Ammon's horn (tissue), 1 donor: Measurements from ENCODE around the gene OSBPL5.

Experiments used
- DNase-seq: peaks from one replicate; pipeline ENCODE4 v3.0.0-alpha.2; 2016; ENCODE audit warnings: low spot score

Gene OSBPL5

GRCh38 chr11:3165152-3165705 is at the start of gene OSBPL5:
Gene OSBPL5 (minus strand): TSS chr11:3165310. CDS start chr11:3129148, 36,162 bp downstream.
- DNase-seq = peak; percentile 80

GRCh38 chr11:3214420-3214699 is 49.2 kb upstream of the OSBPL5 start:
- DNase-seq = no peak

GRCh38 chr11:3213659-3214419 is 48.7 kb upstream of the OSBPL5 start:
- no peak for DNase-seq

DNA sequence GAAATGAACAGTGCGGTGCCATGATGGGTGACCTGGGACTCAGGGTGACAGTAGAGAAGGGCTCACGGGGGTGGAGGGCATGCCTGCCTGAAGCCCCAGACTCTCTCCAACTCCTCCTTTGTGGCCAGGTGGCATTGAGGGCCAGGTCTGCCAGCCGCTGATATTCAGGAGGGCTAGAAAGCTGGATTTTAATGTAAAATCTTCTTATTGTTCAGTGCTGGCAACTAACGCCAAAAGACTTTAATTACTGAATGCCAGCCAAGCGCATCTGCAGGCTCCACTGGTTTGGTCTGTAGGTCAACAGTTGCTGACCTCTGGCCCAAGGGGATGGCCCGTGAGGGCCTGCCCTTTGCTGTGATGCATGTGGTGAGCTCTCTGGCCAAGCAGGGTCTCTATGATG is 43.2 kb upstream of the OSBPL5 start:
- no peak for DNase-seq

- DNase-seq = no peak
These were observed 42.5 kb upstream of the OSBPL5 start for GRCh38 chr11:3207526-3208189.

- DNase-seq = no peak
These were observed 41.8 kb upstream of the OSBPL5 start for GRCh38 chr11:3206922-3207204.

GRCh38 chr11:3206156-3206921 is 41.2 kb upstream of the OSBPL5 start:
- no peak for DNase-seq

DNA sequence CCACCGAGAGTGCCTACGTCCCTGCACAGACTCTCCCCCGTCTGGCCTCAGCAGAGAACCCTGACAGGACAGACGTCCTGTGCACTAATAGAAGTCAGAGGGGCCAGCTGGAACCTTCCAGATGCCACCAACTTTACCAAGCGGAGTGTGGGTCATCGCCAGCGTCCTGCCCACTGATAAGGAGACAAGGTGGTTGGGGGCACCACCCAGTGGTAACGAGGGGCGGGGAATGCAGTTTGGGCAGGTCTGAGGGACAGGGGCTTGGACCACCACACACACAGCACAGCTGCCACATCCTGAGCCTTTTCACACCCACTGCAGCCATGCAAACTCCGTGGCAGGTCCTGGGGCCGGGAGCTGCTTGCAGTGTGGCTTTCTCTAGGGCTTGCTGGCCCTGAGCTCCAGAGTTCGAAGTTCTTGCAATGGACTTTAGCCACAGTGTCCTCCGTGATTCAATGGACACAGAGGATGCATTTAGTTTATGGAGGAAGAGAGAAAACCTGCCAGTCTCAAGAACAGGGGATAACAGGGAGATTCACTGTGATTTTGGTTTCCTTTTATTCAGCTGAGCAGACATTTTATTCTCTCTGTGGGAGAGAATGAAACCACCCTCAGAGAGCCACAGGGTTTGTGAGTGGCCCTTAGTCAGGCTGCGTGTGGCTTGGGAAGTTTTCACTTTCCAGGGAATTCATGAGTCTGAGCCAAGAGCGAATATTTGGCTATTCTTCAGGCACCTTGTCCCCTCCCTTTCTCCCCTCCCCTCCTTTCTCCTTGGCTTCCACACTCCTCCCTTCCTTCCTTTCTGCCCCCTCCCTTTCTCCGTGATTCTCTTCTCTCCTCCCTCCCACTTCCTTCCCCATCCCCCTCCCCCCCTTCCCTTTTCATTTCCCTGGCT is 40.4 kb upstream of the OSBPL5 start:
- no peak for DNase-seq

DNA sequence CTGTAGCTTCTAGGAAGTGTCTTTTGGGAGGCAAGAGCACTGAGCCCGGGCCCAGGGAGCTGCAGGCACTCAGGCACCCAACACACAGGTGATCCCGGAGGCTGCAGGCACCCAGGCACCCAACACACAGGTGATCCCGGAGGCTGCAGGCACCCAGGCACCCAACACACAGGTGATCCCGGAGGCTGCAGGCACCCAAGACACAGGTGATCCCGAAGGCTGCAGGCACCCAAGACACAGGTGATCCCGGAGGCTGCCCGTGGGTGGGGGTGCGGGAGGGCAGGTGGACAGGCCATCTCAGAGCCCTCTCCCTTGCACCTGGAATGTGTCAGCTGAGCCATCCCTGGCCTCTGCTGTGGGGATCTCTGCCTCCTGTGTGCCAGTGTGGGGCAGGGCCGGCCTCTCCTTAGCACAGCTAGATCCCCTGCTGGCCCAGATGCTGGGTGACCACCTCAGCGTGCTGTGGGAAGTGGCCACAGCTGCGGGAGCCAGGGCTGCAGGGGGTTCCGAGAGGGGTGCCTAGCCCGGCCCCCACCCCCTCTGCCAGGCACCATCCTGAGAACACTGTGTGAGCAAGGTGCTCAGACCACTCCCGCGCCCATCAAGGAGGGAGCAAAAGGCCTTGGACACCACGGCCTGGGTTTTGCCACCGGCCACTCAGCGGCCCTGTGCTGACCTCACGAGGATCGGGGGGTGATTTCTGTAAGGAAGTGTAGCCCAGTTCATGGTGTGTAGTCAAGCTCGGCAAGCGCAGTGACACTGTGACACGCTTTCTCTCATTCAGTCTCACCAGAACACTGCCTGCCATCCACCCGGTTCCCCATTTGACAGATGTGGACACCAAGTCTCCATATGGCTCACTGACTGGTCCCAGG is 39.3 kb upstream of the OSBPL5 start:
- no peak for DNase-seq

GRCh38 chr11:3203221-3204043 is 38.3 kb upstream of the OSBPL5 start:
- DNase-seq = no peak

DNA sequence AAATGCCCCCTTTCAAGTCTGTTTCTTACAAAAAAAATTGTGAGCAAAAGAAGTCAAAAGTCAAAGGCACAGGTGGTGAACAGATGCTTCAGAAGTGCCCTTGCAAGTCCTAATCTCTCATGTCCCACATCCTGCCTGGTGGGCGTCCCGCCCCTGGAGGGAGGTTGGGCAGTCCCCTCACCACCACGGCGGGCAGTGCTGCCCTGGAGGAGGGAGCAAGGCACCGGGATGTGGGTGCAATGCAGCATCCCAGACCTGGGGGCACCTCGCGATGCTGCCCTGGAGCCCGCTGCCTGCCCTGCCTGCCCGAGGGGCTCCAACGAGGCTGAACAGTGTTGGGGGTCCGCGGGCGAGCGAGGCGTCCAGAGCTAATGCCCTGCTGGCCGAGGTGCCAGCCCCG is 37.6 kb upstream of the OSBPL5 start:
- DNase-seq = no peak

DNA sequence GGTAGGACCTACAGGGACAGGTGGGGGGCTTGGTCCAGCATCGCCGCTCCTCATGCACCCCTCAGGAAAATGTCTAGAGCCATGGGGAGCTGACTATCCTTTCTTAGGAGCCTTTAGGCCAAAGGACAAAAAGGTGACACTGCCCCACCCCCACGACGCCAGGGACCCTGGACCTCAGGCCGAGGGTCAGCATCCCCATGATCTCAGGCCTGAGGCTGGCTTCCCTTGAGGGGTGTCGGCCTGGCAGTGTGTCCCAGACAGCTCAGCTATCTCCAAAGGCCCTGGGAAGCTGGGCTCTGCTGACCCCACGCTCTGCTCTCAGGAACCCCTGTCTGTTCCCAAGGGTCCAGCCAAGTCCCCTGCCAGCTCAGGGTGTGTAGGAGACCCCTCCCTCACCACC is 37.2 kb upstream of the OSBPL5 start:
- DNase-seq = no peak

DNA sequence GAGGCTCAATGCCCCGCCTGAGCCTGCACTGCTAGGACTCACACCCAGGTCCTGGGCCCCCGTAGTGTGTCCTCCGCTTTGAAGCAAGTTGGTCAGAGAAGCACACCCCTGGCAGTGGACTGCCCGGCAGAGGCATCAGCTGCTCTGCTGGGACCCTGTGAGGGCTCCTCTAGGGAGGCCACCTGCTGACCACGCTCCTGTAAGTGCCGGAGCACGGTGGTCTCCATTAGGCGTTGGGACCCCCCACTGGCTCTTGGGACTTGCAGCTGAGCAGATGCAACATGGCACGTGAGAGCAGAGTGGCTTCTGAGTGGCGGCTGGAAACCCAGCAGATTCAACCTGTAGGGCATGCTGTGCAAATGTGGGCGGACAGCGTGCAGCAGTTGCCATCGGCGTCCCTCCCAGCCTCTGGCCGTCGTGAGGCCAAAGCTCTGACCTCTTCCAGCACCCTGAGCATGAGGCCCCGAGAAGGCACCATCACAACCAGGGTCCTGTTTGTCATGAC is 36.6 kb upstream of the OSBPL5 start:
- no peak for DNase-seq

- no peak for DNase-seq
These were observed 36.0 kb upstream of the OSBPL5 start for GRCh38 chr11:3201112-3201581.

GRCh38 chr11:3200388-3201111 is 35.4 kb upstream of the OSBPL5 start:
- no peak for DNase-seq

DNA sequence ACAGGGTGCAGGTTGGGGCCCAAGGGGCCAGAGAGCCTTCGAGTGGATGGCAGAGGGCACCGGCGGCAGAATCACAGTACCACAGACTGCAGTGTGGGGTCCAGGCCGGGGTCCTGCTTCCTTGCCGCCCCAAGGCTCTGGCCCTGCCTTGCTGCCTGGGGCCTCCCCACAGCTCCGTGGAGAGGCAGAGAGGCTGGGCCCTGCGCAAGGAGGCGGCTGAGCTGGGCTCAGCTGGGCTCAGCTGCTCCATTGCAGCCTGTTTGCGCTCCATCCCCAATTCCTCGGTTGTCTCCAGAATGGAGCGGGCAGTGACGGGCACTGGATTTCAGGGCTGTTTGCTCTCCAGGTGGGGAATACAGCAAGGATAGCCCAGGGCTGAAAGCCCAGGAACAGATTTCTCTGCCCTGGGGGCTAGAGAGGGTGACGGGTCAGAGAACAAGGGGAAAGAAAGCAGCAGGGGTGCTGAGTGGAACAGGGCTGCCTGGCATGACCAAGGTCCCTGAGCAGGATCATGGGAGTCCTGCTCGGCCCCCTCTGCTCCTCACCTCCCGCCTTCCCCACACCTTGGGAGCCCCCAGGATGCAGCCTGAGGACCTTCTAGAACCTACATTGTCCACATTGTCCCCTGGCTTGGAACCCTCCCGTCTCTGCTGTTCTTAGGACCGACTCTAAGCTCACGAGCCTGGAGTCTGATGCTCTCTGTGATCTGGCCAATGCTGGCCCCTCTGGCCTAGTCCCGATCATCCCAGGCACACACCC is 34.6 kb upstream of the OSBPL5 start:
- no peak for DNase-seq

- DNase-seq = no peak
These were observed 33.7 kb upstream of the OSBPL5 start for GRCh38 chr11:3198815-3199214.

- DNase-seq = no peak
These were observed 32.9 kb upstream of the OSBPL5 start for GRCh38 chr11:3197878-3198528.
